Heart left ventricle (tissue), 16 donors: ENCODE measurements around the gene DCX. TPM values are rescaled to one million over a fixed set of nuclear protein-coding genes. Genes with fewer than 3 reads are reported as not detected.

ENCODE experiments used
- ATAC-seq, 4 donors: fragments of 200-7000 bp; cut with Tn5 transposase; one replicate each; pipeline ENCODE4 v1.9.1; 2020 to 2022; ENCODE audit warnings: moderate library complexity in 4 of 4, mild to moderate bottlenecking in 3 of 4, moderate number of reproducible peaks in 1 of 4
- DNase-seq, 5 donors: peaks; one replicate each; pipeline ENCODE4 v3.0.0-alpha.2; 2020
- H3K27ac ChIP-seq, 12 donors: fragments of 200-600 bp; sonication (generic) in 4 of 12; one replicate each; pipeline versions ENCODE4 v1.5.0 to v1.8.0; 2016 to 2022; ENCODE audit warnings: mild to moderate bottlenecking in 2 of 12
- H3K27me3 ChIP-seq, 9 donors: fragments of 200-600 bp; sonication (generic) in 2 of 9; one replicate each; pipeline versions ENCODE4 v1.5.1 to v1.8.0; 2016 to 2022; ENCODE audit warnings: mild to moderate bottlenecking in 3 of 9
- H3K36me3 ChIP-seq, 9 donors: fragments of 200-600 bp; sonication (generic) in 2 of 9; one replicate each; pipeline versions ENCODE4 v1.5.0 to v1.8.0; 2018 to 2022; ENCODE audit warnings: mild to moderate bottlenecking in 2 of 9
- H3K4me1 ChIP-seq, 12 donors: fragments of 200-600 bp; sonication (generic) in 4 of 12; one replicate each; pipeline versions ENCODE4 v1.5.0 to v1.8.0; 2016 to 2022; ENCODE audit warnings: mild to moderate bottlenecking in 3 of 12
- H3K4me3 ChIP-seq, 12 donors: fragments of 200-600 bp; sonication (generic) in 4 of 12; one replicate each; pipeline versions ENCODE4 v1.5.0 to v1.8.0; 2017 to 2022; ENCODE audit warnings: mild to moderate bottlenecking in 9 of 12, moderate library complexity in 4 of 12
- H3K9me3 ChIP-seq, 12 donors: fragments of 200-600 bp; sonication (generic) in 4 of 12; one replicate each; pipeline versions ENCODE4 v1.5.0 to v1.8.0; 2016 to 2022; ENCODE audit warnings: mild to moderate bottlenecking in 1 of 12
- CTCF ChIP-seq, 12 donors: fragments of 200-600 bp; sonication (generic) in 4 of 12; IDR thresholded peaks; one replicate each; pipeline versions ENCODE4 v1.5.0 to v1.8.0; 2018 to 2022; ENCODE audit warnings: antibody characterized with exemption in 12 of 12, mild to moderate bottlenecking in 5 of 12
- POLR2A ChIP-seq, 2 donors: fragments of 450-650 bp; IDR thresholded peaks; one replicate each; pipeline ENCODE4 v1.6.1; 2017; ENCODE audit warnings: antibody characterized with exemption in 2 of 2, mild to moderate bottlenecking in 2 of 2, moderate library complexity in 2 of 2
- WGBS, 4 donors: extraction: QIAGEN DNeasy Blood & Tissue Kit in 2 of 4; methylation state at CpG; one replicate each; pipeline versions ENCODE4 v1.1.5 to v1.1.7; 2013 to 2018; 5-methylcytosine and 5-hydroxymethylcytosine counted together
- intact Hi-C, 10 donors: fragments of 100-400 bp; cut with DNase I; formaldehyde crosslinking; loops; one replicate each; pipeline versions ENCODE4 v1.11.1 to v1.14.2; 2022
- polyA plus RNA-seq, 2 donors: library from polyadenylated mRNA; stranded (reverse); fragments of 200-250 nt; gene quantifications; one replicate each; pipeline ENCODE4 v1.2.3, GENCODE V29; 2013
- total RNA-seq, 9 donors: library from RNA; depleted of rRNA in 2 of 9; stranded (reverse); fragments of >200 nt in 2 of 9; fragmentation: NEBNext Ultra II Directional in 3 of 9; extraction: Animal tissue kit (Norgen Biotek cat#: 25700) in 3 of 9; gene quantifications; one replicate each; pipeline versions ENCODE4 v1.1.0 to v1.2.4, GENCODE V29; 2016 to 2023
- donor health status: ischemic (EF 13 %, LVEDD 7.1; RV severe dilation, severe dysfunction).
- donor health status: healthy with polysubstance abuse.
- donor health status: DM: no; HTN: yes; CAD: no.
- donor health status: DM: no; HTN: no; CAD: no.
- donor health status: ischemic (EF 25% LVEDD 6.9; RV normal size, moderate dysfunction).
- donor health status: ischemic (EF 25% LVEDD 5.7; RV mildly dilated, moderate dysfunction).
- donor health status: healthy.
- donor health status: DM: yes; HTN: yes; CAD: no.
- donor health status: ischemic (EF 35%, LVEDD 5.7; RV mildly dilated, moderate dysfunction).
- donor health status: nonischemic (EF 11% LVEDD 7.7; RV severe dilation, severe dysfunction).
- donor health status: DM: yes; HTN: yes; CAD: no.
- donor health status: PGD.
- donor health status: ischemic (EF 29% LVEDD 5.4; RV normal size, mild dysfunction).
- donor health status: nonischemic (EF 23%, LVEDD 6.1; RV moderate dilation, normal function).

The DCX gene
- total and polyA plus RNA-seq, 11 donors, result 0.04 to 0.09 (median 0.07) TPM; not detected in 7

GRCh38 chrX:111431001-111431400, 19.0 kb upstream of the DCX start:
- no peak for TF ChIP-seq CTCF (IDR thresholded peaks at IDR 0.05)
- TF ChIP-seq POLR2A (IDR thresholded peaks at IDR 0.05), result no peak
- H3K9me3 ChIP-seq, result no peaks in the 10 kb centered on the region
- no peak overlapping the region for H3K4me3 ChIP-seq
- H3K27me3 ChIP-seq, result peaks cover 0 to 14% (median 0%) of the 10 kb centered on the region in 9 donors
- intact Hi-C loops, result no loop called here
- H3K27ac ChIP-seq, result no peak overlapping the region
- WGBS, 4 donors, result 44 to 62% (median 50%) methylated on average over 2 of the region's 2 CpGs
- DNase-seq (no peak), ATAC-seq (no peak)
- no peaks in the 10 kb centered on the region for H3K36me3 ChIP-seq
- no peaks in the 10 kb centered on the region for H3K4me1 ChIP-seq

- H3K36me3 ChIP-seq, result no peaks in the 10 kb centered on the region
- H3K9me3 ChIP-seq, result no peaks in the 10 kb centered on the region
- WGBS, 4 donors, result 29 to 56% (median 45%) methylated on average over 2 of the region's 2 CpGs
- TF ChIP-seq POLR2A (IDR thresholded peaks at IDR 0.05) (no peak), CTCF (IDR thresholded peaks at IDR 0.05) (no peak)
- no peaks in the 10 kb centered on the region for H3K4me1 ChIP-seq
- no peak overlapping the region for H3K4me3 ChIP-seq
- intact Hi-C loops, result no loop called here
- ATAC-seq (no peak), DNase-seq (no peak)
- H3K27ac ChIP-seq, result no peak overlapping the region
- H3K27me3 ChIP-seq, result peaks cover 0 to 36% (median 0%) of the 10 kb centered on the region in 9 donors
Measured at GRCh38 chrX:111411557-111411956, 435 bp downstream of the DCX start.

GRCh38 chrX:111410590-111411078, 1.4 kb downstream of the DCX start:
- H3K4me1 ChIP-seq, result no peaks in the 10 kb centered on the region
- ATAC-seq, result no peak

GRCh38 chrX:111409326-111409725, 2.7 kb downstream of the DCX start:
- Histone ChIP-seq H3K9me3 (no peaks in the 10 kb centered on the region), H3K36me3 (no peaks in the 10 kb centered on the region), H3K4me3 (no peak overlapping the region), H3K27ac (no peak overlapping the region), H3K4me1 (no peaks in the 10 kb centered on the region), H3K27me3 (peaks cover 0 to 37% (median 0%) of the 10 kb centered on the region in 9 donors)
- TF ChIP-seq POLR2A (IDR thresholded peaks at IDR 0.05) (no peak), CTCF (IDR thresholded peaks at IDR 0.05) (no peak)
- DNase-seq (no peak), ATAC-seq (no peak)
- intact Hi-C loops, result no loop called here
- WGBS, 4 donors, result 68 to 75% (median 71%) methylated on average over 3 of the region's 3 CpGs

More at GRCh38 chrX:111410590-111411078, 1.4 kb downstream of the DCX start:
- H3K36me3 ChIP-seq, result no peaks in the 10 kb centered on the region
- peaks cover 0 to 34% (median 0%) of the 10 kb centered on the region in 9 donors for H3K27me3 ChIP-seq
- DNase-seq, result no peak
- WGBS, 4 donors, result 14 to 51% (median 23%) methylated on average over 2 of the region's 2 CpGs
- H3K27ac ChIP-seq, result no peak overlapping the region
- TF ChIP-seq CTCF (IDR thresholded peaks at IDR 0.05) (no peak), POLR2A (IDR thresholded peaks at IDR 0.05) (no peak)
- H3K9me3 ChIP-seq, result no peaks in the 10 kb centered on the region
- intact Hi-C loops, result no loop called here
- no peak overlapping the region for H3K4me3 ChIP-seq
